ACHN (cell line): ENCODE results near the gene MAD1L1.
"Not testable (repeated sequence)": the region's sequence is repeated elsewhere in the genome, so short reads cannot be mapped to it uniquely, and the experiment has no call there.

Source experiments
- DNase-seq: peaks from one replicate; pipeline ENCODE4 v3.0.0-alpha.2; 2015
- in situ Hi-C: cut with HindIII; loops from 2 replicates; pipeline ENCODE4 v1.10.0; 2017; ENCODE audit warnings: low sequenced_read_pairs, low pct_ligation_motif_present, low pct_unique_long_range_greater_than_20kb

The MAD1L1 gene

GRCh38 chr7:1845536-1846311 is 387.0 kb downstream of the MAD1L1 start:
- in situ Hi-C loops: no loop called here
- no peak for DNase-seq

- no peak for DNase-seq
- in situ Hi-C loops: no loop called here
Observed at GRCh38 chr7:1844951-1845390, 387.8 kb downstream of the MAD1L1 start.

- in situ Hi-C loops: no loop called here
- no peak for DNase-seq
Observed at GRCh38 chr7:1844336-1844950, 388.3 kb downstream of the MAD1L1 start.

- DNase-seq: no peak
- in situ Hi-C loops: no loop called here
Observed at GRCh38 chr7:1843921-1844335, 388.8 kb downstream of the MAD1L1 start.

- in situ Hi-C loops: no loop called here
- DNase-seq: no peak
Observed at GRCh38 chr7:1843271-1843861, 389.4 kb downstream of the MAD1L1 start.

- DNase-seq: no peak
- in situ Hi-C loops: no loop called here
Observed at GRCh38 chr7:1842321-1843221, 390.2 kb downstream of the MAD1L1 start.

- DNase-seq, in situ Hi-C loops: not testable (repeated sequence)
Observed at GRCh38 chr7:1841286-1842021, 391.3 kb downstream of the MAD1L1 start.

GRCh38 chr7:1840744-1841143 is 392.0 kb downstream of the MAD1L1 start:
- in situ Hi-C loops: not testable (repeated sequence)

GRCh38 chr7:1839701-1840100 is 393.0 kb downstream of the MAD1L1 start:
- in situ Hi-C loops: no loop called here
- no peak for DNase-seq

More at GRCh38 chr7:1840744-1841143, 392.0 kb downstream of the MAD1L1 start:
- not testable (repeated sequence) for DNase-seq

GRCh38 chr7:1838911-1839531 is 393.7 kb downstream of the MAD1L1 start:
- DNase-seq, in situ Hi-C loops: not testable (repeated sequence)

GRCh38 chr7:1838544-1838872 is 394.2 kb downstream of the MAD1L1 start:
- DNase-seq, in situ Hi-C loops: not testable (repeated sequence)

GRCh38 chr7:1837696-1838543 is 394.8 kb downstream of the MAD1L1 start:
- DNase-seq, in situ Hi-C loops: not testable (repeated sequence)

- DNase-seq, in situ Hi-C loops: not testable (repeated sequence)
Observed at GRCh38 chr7:1831933-1832535, 400.7 kb downstream of the MAD1L1 start.

GRCh38 chr7:1831471-1831870 is 401.3 kb downstream of the MAD1L1 start:
- in situ Hi-C loops, DNase-seq: not testable (repeated sequence)

- DNase-seq, in situ Hi-C loops: not testable (repeated sequence)
Observed at GRCh38 chr7:1829668-1830067, 403.1 kb downstream of the MAD1L1 start.

GRCh38 chr7:1829111-1829510 is 403.6 kb downstream of the MAD1L1 start:
- in situ Hi-C loops: no loop called here
- no peak for DNase-seq
